BLaER1 treated with 17β-estradiol and CSF1 and Interleukin-3, amounts not matched to agents 10 nM and 100 nM (cell line): ENCODE data around the gene ASCC3.

Source experiments
- H3K27ac ChIP-seq, 11 experiments: shearing (Covaris generic); formaldehyde crosslinking; 2 replicates each; pipeline ENCODE4 v1.8.1; 2022
- H3K27me3 ChIP-seq, 11 experiments: shearing (Covaris generic); formaldehyde crosslinking; 2 replicates each; pipeline ENCODE4 v1.8.1; 2022
- H3K36me3 ChIP-seq, 11 experiments: shearing (Covaris generic); formaldehyde crosslinking; 2 replicates each; pipeline ENCODE4 v1.8.1; 2022
- H3K4me1 ChIP-seq, 10 experiments: shearing (Covaris generic); formaldehyde crosslinking; 2 replicates each; pipeline ENCODE4 v1.8.1; 2022
- H3K4me2 ChIP-seq, 11 experiments: shearing (Covaris generic); formaldehyde crosslinking; 2 replicates each; pipeline ENCODE4 v1.8.1; 2022
- H3K4me3 ChIP-seq, 10 experiments: shearing (Covaris generic); formaldehyde crosslinking; 2 replicates each; pipeline ENCODE4 v1.8.1; 2022
- H3K9ac ChIP-seq, 11 experiments: shearing (Covaris generic); formaldehyde crosslinking; 2 replicates each; pipeline ENCODE4 v1.8.1; 2022
- H3K9me3 ChIP-seq, 11 experiments: shearing (Covaris generic); formaldehyde crosslinking; replicated peaks in 1 of 11; 2 replicates each; pipeline ENCODE4 v1.8.1; 2022
- H4K20me1 ChIP-seq, 11 experiments: shearing (Covaris generic); formaldehyde crosslinking; 2 replicates each; pipeline ENCODE4 v1.8.1; 2022
- Cebpa-rat ChIP-seq, 11 experiments: shearing (Covaris generic); IDR thresholded peaks; 2 replicates each; pipeline ENCODE4 v1.8.1; 2022

The ASCC3 gene

GRCh38 chr6:100889351-100889750 lies 8.2 kb upstream of the ASCC3 start:
- Histone ChIP-seq H3K4me2 (no peak overlapping the region), H4K20me1 (no peaks in the 10 kb centered on the region), H3K9me3 (no peaks in the 10 kb centered on the region), H3K4me3 (no peak overlapping the region), H3K9ac (no peak overlapping the region), H3K36me3 (no peaks in the 10 kb centered on the region), H3K4me1 (no peaks in the 10 kb centered on the region), H3K27me3 (no peaks in the 10 kb centered on the region), H3K27ac (no peak overlapping the region)
- TF ChIP-seq Cebpa-rat (IDR thresholded peaks at IDR 0.05): no peak

- Histone ChIP-seq H3K4me1 (peaks cover 8 to 20% (median 14%) of the 10 kb centered on the region in 10 experiments; a peak in 19 of 20 replicates), H3K36me3 (no peaks in the 10 kb centered on the region), H3K4me3 (no peak overlapping the region), H4K20me1 (no peaks in the 10 kb centered on the region), H3K4me2 (no peak overlapping the region), H3K9ac (no peak overlapping the region), H3K9me3 (no peaks in the 10 kb centered on the region), H3K27me3 (no peaks in the 10 kb centered on the region), H3K27ac (no peak overlapping the region)
- no peak for TF ChIP-seq Cebpa-rat (IDR thresholded peaks at IDR 0.05)
These were observed 4.9 kb upstream of the ASCC3 start for GRCh38 chr6:100886076-100886475.

DNA sequence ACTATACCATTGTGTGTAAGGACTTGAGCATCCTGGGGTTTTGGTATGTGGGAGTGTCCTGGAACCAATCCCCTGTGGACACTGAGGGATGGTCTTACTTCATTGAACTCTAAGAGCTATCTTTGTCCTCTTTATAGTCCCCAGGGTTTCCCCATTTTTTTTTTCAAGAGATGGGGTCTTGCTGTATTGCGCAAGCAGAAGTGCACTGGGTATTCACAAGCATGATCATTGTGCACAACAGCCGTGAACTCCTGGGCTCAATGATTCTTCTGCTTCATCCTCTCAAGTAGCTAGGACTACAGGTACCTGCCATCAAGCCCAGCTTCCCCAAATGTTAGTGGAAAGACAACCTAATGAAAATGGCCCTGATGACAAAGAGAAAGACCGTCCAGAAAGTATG lies 2.2 kb upstream of the ASCC3 start:
- no peak overlapping the region for H3K27ac ChIP-seq
- H3K27me3 ChIP-seq: no peaks in the 10 kb centered on the region
- peaks cover 25 to 41% (median 34%) of the 10 kb centered on the region in 10 experiments for H3K4me1 ChIP-seq
- peak overlapping the region in 6 of 11 experiments; percentile 16 to 41 (median 32); a peak in 6 of 22 replicates for H3K4me2 ChIP-seq
- no peak overlapping the region for H3K4me3 ChIP-seq
- peaks cover 0 to 23% (median 12%) of the 10 kb centered on the region in 11 experiments; a peak in 13 of 22 replicates for H4K20me1 ChIP-seq
- no peaks in the 10 kb centered on the region for H3K9me3 ChIP-seq
- peak in 7 of 11 experiments; percentile 28 to 84 (median 47); a peak in 7 of 22 replicates for TF ChIP-seq Cebpa-rat (IDR thresholded peaks at IDR 0.05)
- H3K9ac ChIP-seq: no peak overlapping the region
- H3K36me3 ChIP-seq: peaks cover 0 to 6% (median 0%) of the 10 kb centered on the region in 11 experiments; a peak in 3 of 22 replicates

- H3K9me3 ChIP-seq: no peaks in the 10 kb centered on the region
- no peaks in the 10 kb centered on the region for H3K27me3 ChIP-seq
- H3K4me2 ChIP-seq: peak overlapping the region; percentile 76 to 94 (median 86)
- TF ChIP-seq Cebpa-rat (IDR thresholded peaks at IDR 0.05): no peak
- peaks cover 0 to 11% (median 5%) of the 10 kb centered on the region in 11 experiments; a peak in 5 of 22 replicates for H3K36me3 ChIP-seq
- H4K20me1 ChIP-seq: peaks cover 0 to 40% (median 29%) of the 10 kb centered on the region in 11 experiments; a peak in 15 of 22 replicates
- H3K4me3 ChIP-seq: peak overlapping the region; percentile 73 to 98 (median 90)
- peaks cover 26 to 47% (median 36%) of the 10 kb centered on the region in 10 experiments for H3K4me1 ChIP-seq
- H3K27ac ChIP-seq: peak overlapping the region; percentile 80 to 92 (median 88)
- H3K9ac ChIP-seq: peak overlapping the region; percentile 80 to 91 (median 90)
These were observed 545 bp upstream of the ASCC3 start for GRCh38 chr6:100881707-100882040.

DNA sequence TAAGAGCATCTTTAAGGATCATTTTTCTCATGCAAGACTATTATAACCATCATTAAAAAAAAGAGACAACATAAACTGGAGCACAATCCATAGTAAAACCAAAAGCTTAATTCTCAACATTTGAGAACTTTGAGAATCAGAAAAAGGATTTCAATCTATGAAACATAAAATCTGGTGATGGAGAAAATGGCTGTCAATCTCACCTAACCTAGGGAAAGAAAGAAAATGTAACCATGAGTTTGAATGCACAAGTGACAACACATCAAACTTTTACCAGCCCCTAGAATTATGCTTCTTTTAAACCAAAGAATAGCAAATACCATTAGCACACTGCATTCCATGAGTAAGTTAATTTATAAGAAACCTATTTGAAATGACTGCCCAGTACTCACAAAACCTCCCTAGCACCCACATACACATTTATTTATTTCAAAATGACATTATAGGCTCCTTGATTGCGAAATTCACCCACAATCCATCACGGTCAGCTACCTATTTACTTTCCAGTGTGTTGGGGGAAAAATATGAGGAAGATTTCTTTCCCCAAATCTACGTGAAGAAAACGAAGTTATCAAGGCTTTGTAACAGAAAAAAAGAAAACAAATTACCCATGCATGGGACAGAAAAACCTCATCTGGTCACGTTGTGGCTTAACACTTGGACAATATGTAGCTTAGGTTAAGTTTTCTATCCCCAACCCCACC lies 828 bp downstream of the ASCC3 start:
- Histone ChIP-seq H4K20me1 (peaks cover under 1 to 54% (median 43%) of the 10 kb centered on the region in 11 experiments; a peak in 17 of 22 replicates), H3K4me2 (peak overlapping the region; percentile 73 to 92 (median 87))
- TF ChIP-seq Cebpa-rat (IDR thresholded peaks at IDR 0.05): peak in 4 of 11 experiments; percentile 57 to 87 (median 75); a peak in 7 of 22 replicates

DNA sequence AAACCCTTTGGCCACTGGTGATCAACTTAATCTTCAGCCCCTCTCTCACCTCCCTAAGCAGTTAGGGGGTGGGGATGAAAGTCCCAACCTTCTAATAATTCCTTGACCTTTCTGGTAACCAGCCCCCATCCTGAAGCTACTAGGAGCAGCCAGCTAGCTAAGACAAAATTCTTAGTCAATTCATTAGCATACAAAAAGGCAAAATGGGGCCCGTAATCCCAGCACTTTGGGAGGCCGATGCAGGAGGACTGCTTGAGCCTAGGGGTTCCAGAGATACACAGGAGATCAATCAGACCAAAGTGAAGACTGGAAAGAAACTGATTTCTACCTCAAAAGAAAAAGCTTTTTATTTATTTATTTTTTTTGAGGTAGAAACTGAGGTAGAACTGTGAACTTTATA lies 1.8 kb downstream of the ASCC3 start:
- Histone ChIP-seq H4K20me1 (peaks cover 7 to 64% (median 52%) of the 10 kb centered on the region in 11 experiments; a peak in 17 of 22 replicates), H3K9me3 (peaks cover 0 to 10% (median 0%) of the 10 kb centered on the region in 11 experiments; a peak in 2 of 22 replicates), H3K9ac (peak overlapping the region in 5 of 11 experiments; percentile 88 to 91 (median 90); a peak in 9 of 22 replicates), H3K27ac (no peak overlapping the region), H3K27me3 (no peaks in the 10 kb centered on the region), H3K4me2 (peak overlapping the region; percentile 73 to 92 (median 87)), H3K36me3 (peaks cover 0 to 31% (median 16%) of the 10 kb centered on the region in 11 experiments; a peak in 15 of 22 replicates), H3K4me3 (peak overlapping the region in 9 of 10 experiments; percentile 73 to 98 (median 90); a peak in 15 of 20 replicates), H3K4me1 (peaks cover 26 to 47% (median 36%) of the 10 kb centered on the region in 10 experiments)
- no peak for TF ChIP-seq Cebpa-rat (IDR thresholded peaks at IDR 0.05)

More for the DNA sequence above, 828 bp downstream of the ASCC3 start:
- Histone ChIP-seq H3K36me3 (peaks cover 0 to 23% (median 9%) of the 10 kb centered on the region in 11 experiments; a peak in 12 of 22 replicates), H3K4me1 (peaks cover 26 to 47% (median 36%) of the 10 kb centered on the region in 10 experiments), H3K27me3 (no peaks in the 10 kb centered on the region), H3K4me3 (peak overlapping the region; percentile 73 to 98 (median 90)), H3K9ac (peak overlapping the region; percentile 80 to 91 (median 90)), H3K27ac (peak overlapping the region; percentile 80 to 92 (median 88)), H3K9me3 (peaks cover 0 to 5% (median 0%) of the 10 kb centered on the region in 11 experiments; a peak in 2 of 22 replicates)

- peaks cover 0 to 19% (median 0%) of the 10 kb centered on the region in 11 experiments; a peak in 8 of 22 replicates for H3K9me3 ChIP-seq
- no peak overlapping the region for H3K4me3 ChIP-seq
- peaks cover 7 to 78% (median 65%) of the 10 kb centered on the region in 11 experiments; a peak in 17 of 22 replicates for H4K20me1 ChIP-seq
- H3K27me3 ChIP-seq: no peaks in the 10 kb centered on the region
- peaks cover 26 to 43% (median 33%) of the 10 kb centered on the region in 10 experiments for H3K4me1 ChIP-seq
- TF ChIP-seq Cebpa-rat (IDR thresholded peaks at IDR 0.05): no peak
- H3K9ac ChIP-seq: no peak overlapping the region
- H3K27ac ChIP-seq: no peak overlapping the region
- H3K36me3 ChIP-seq: peaks cover 0 to 43% (median 29%) of the 10 kb centered on the region in 11 experiments; a peak in 19 of 22 replicates
- H3K4me2 ChIP-seq: peak overlapping the region in 6 of 11 experiments; percentile 1 to 92 (median 42); a peak in 7 of 22 replicates
These were observed 3.3 kb downstream of the ASCC3 start for GRCh38 chr6:100877851-100878250.

GRCh38 chr6:100876251-100876650 lies 4.9 kb downstream of the ASCC3 start:
- TF ChIP-seq Cebpa-rat (IDR thresholded peaks at IDR 0.05): no peak
- no peak overlapping the region for H3K4me3 ChIP-seq
- peaks cover 0 to 19% (median 3%) of the 10 kb centered on the region in 11 experiments; a peak in 9 of 22 replicates for H3K9me3 ChIP-seq
- H3K36me3 ChIP-seq: peaks cover 8 to 59% (median 45%) of the 10 kb centered on the region in 11 experiments
- peaks cover 9 to 94% (median 79%) of the 10 kb centered on the region in 11 experiments; a peak in 19 of 22 replicates for H4K20me1 ChIP-seq
- H3K9ac ChIP-seq: no peak overlapping the region
- H3K27ac ChIP-seq: no peak overlapping the region
- H3K4me2 ChIP-seq: no peak overlapping the region
- H3K4me1 ChIP-seq: peaks cover 18 to 30% (median 23%) of the 10 kb centered on the region in 10 experiments
- H3K27me3 ChIP-seq: no peaks in the 10 kb centered on the region

DNA sequence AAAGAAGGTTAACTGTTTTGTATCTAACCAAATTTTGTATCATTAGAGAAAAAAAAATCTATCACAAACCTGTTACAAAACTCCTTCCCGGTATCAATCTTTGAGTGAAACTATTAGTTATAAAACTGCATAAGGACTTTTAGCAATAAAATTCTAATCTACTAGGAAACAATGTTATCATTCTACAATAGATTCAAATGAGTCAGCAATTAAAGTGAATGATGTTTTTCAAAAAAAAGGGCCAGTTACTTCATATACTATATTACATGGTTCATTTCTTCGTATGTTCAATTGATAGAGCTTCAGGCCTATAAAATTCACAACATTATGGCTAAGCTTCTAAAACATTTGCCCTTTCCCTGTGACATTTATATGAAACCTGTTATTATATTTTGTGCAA lies 15.6 kb downstream of the ASCC3 start:
- Histone ChIP-seq H3K36me3 (peaks cover 68 to 98% (median 86%) of the 10 kb centered on the region in 11 experiments), H3K27me3 (no peaks in the 10 kb centered on the region), H3K4me1 (no peaks in the 10 kb centered on the region), H3K27ac (no peak overlapping the region), H3K9me3 (no peaks in the 10 kb centered on the region), H3K4me2 (no peak overlapping the region), H3K9ac (no peak overlapping the region), H4K20me1 (peaks cover 0 to 54% (median 21%) of the 10 kb centered on the region in 11 experiments; a peak in 17 of 22 replicates), H3K4me3 (no peak overlapping the region)
- no peak for TF ChIP-seq Cebpa-rat (IDR thresholded peaks at IDR 0.05)
